Suprapubic skin (tissue), 4 donors: ENCODE results near the gene LCN10.

Experiments
- EP300 ChIP-seq: sonication (generic); formaldehyde crosslinking; IDR thresholded peaks from one replicate; pipeline ENCODE4 v1.6.1; 2017; ENCODE audit warnings: antibody characterized with exemption
- POLR2A ChIP-seq, 2 donors: fragments of 450-650 bp; IDR thresholded peaks; one replicate each; pipeline ENCODE4 v1.6.1; 2017; ENCODE audit warnings: antibody characterized with exemption in 2 of 2, mild to moderate bottlenecking in 2 of 2, moderate library complexity in 2 of 2
- POLR2AphosphoS5 ChIP-seq, 3 donors: sonication (generic); formaldehyde crosslinking; IDR thresholded peaks; one replicate each; pipeline ENCODE4 v1.6.1; 2017; ENCODE audit warnings: antibody characterized with exemption in 3 of 3
- TF ChIP-seq, protein P1 (sequence below), 2 donors: fragments of 200-600 bp in 1 of 2; fragments of 450-650 bp in 1 of 2; sonication (generic) in 1 of 2; IDR thresholded peaks; one replicate each; pipeline ENCODE4 v1.5.1; 2016 to 2019; ENCODE audit warnings: antibody characterized with exemption in 2 of 2, mild to moderate bottlenecking in 1 of 2, moderate library complexity in 1 of 2

- TF ChIP-seq EP300 (no peak), POLR2A (IDR thresholded peaks at IDR 0.05) (no peak), POLR2AphosphoS5 (IDR thresholded peaks at IDR 0.05) (no peak)
- TF ChIP-seq, protein P1, sequence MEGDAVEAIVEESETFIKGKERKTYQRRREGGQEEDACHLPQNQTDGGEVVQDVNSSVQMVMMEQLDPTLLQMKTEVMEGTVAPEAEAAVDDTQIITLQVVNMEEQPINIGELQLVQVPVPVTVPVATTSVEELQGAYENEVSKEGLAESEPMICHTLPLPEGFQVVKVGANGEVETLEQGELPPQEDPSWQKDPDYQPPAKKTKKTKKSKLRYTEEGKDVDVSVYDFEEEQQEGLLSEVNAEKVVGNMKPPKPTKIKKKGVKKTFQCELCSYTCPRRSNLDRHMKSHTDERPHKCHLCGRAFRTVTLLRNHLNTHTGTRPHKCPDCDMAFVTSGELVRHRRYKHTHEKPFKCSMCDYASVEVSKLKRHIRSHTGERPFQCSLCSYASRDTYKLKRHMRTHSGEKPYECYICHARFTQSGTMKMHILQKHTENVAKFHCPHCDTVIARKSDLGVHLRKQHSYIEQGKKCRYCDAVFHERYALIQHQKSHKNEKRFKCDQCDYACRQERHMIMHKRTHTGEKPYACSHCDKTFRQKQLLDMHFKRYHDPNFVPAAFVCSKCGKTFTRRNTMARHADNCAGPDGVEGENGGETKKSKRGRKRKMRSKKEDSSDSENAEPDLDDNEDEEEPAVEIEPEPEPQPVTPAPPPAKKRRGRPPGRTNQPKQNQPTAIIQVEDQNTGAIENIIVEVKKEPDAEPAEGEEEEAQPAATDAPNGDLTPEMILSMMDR (IDR thresholded peaks at IDR 0.05), result no peak
These were observed 985 bp upstream of the LCN10 start for GRCh38 chr9:136743639-136744211.
